Measurements from ENCODE around the gene C5AR2.

C5AR2 gene

GRCh38 chr19:47373246-47374240 is 41.6 kb downstream of the C5AR2 start:
- no peaks in the 10 kb centered on the region for H3K4me1 ChIP-seq (ENCODE audit: control insufficient read depth, insufficient read depth, low read length)

GRCh38 chr19:47374876-47375693 is 43.1 kb downstream of the C5AR2 start:
- Histone ChIP-seq H3K9ac (ENCODE audit: low read length) (no peak overlapping the region), H3K4me1 (ENCODE audit: control insufficient read depth, insufficient read depth, low read length) (no peaks in the 10 kb centered on the region), H3K36me3 (ENCODE audit: control insufficient read depth, insufficient read depth, low read length) (peaks cover 30% of the 10 kb centered on the region), H3K4me3 (ENCODE audit: low read length) (no peak overlapping the region), H3K9me3 (ENCODE audit: control insufficient read depth, low read length) (no peaks in the 10 kb centered on the region), H3K27me3 (ENCODE audit: control insufficient read depth, insufficient read depth, low read length) (no peaks in the 10 kb centered on the region)

More at GRCh38 chr19:47373246-47374240, 41.6 kb downstream of the C5AR2 start:
- H3K36me3 ChIP-seq (ENCODE audit: control insufficient read depth, insufficient read depth, low read length) = peaks cover 30% of the 10 kb centered on the region
- no peak overlapping the region for H3K4me3 ChIP-seq (ENCODE audit: low read length)
- no peaks in the 10 kb centered on the region for H3K9me3 ChIP-seq (ENCODE audit: control insufficient read depth, low read length)
- H3K9ac ChIP-seq (ENCODE audit: low read length) = no peak overlapping the region
- no peaks in the 10 kb centered on the region for H3K27me3 ChIP-seq (ENCODE audit: control insufficient read depth, insufficient read depth, low read length)

DNA sequence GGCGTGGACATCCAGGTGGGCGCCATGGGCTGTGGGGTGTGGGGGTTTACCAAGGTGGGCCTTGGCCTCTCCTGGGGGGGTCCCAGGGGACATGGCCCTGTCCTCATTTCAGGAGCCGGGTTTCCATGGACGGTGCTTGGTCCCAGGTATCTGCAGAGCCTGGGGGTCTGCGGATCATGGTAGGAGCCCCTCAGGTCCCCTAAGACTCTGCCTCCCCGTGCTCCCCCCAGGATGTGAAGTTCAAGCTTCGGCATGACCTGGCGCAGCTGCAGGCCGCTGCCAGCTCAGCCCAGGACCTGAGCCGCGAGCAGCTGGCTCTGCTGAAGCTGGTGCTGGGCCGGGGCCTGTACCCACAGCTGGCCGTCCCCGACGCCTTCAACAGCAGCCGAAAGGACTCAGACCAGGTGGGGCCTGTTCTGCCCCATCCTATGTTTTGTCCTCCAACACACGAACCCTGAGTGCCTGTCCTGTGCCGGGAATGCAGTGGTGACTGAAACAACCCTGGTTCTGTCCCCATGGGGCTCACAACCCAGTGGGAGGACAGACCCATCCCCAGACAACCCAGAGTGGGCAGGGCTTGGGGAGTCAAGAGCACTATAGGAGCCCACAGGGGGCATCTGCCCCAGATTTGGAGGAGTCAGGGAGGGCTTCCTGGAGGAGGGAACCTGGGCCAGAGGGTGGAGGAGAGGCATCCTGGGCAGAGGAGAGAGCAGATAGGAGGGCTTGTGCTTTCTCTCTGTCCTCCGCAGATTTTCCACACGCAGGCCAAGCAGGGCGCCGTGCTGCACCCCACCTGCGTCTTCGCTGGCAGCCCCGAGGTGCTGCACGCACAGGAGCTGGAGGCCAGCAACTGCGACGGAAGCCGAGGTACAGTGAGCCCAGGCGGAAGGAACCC is 44.0 kb downstream of the C5AR2 start:
- no peak overlapping the region for H3K4me3 ChIP-seq (ENCODE audit: low read length)
- no peaks in the 10 kb centered on the region for H3K27me3 ChIP-seq (ENCODE audit: control insufficient read depth, insufficient read depth, low read length)
- H3K9ac ChIP-seq (ENCODE audit: low read length) = no peak overlapping the region
- no peaks in the 10 kb centered on the region for H3K9me3 ChIP-seq (ENCODE audit: control insufficient read depth, low read length)
- no peaks in the 10 kb centered on the region for H3K4me1 ChIP-seq (ENCODE audit: control insufficient read depth, insufficient read depth, low read length)
- H3K36me3 ChIP-seq (ENCODE audit: control insufficient read depth, insufficient read depth, low read length) = peaks cover 30% of the 10 kb centered on the region

- no peak overlapping the region for H3K9ac ChIP-seq (ENCODE audit: low read length)
- peaks cover 36% of the 10 kb centered on the region for H3K36me3 ChIP-seq (ENCODE audit: control insufficient read depth, insufficient read depth, low read length)
- no peaks in the 10 kb centered on the region for H3K9me3 ChIP-seq (ENCODE audit: control insufficient read depth, low read length)
- H3K4me3 ChIP-seq (ENCODE audit: low read length) = no peak overlapping the region
- no peaks in the 10 kb centered on the region for H3K27me3 ChIP-seq (ENCODE audit: control insufficient read depth, insufficient read depth, low read length)
- H3K4me1 ChIP-seq (ENCODE audit: control insufficient read depth, insufficient read depth, low read length) = no peaks in the 10 kb centered on the region
Measured at GRCh38 chr19:47376589-47377144, 44.7 kb downstream of the C5AR2 start.

DNA sequence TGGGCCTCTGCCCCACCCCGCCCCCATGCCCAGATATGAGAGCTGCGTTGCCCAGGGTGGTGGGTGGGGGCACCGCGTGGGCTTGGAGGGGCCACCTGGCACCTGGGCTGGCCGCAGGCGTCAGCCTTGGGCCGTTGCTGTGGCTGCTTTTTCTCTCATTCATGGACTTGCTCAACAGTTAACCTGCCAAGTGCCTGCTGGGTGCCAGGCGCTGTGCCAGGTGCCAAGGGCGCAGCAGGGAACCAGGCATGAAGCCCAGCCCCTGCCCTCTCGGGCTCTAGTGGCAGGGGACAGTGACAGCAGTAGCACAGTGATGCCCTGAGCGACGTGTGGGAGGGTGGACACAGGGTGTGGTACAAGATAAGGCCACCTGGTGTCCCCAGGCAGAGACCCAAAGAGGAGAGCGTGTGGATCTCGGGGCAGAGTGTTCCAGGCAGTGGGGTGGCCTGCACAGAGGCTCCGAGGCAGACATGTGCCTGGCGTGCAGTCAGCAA is 45.3 kb downstream of the C5AR2 start:
- Histone ChIP-seq H3K27me3 (ENCODE audit: control insufficient read depth, insufficient read depth, low read length) (no peaks in the 10 kb centered on the region), H3K9ac (ENCODE audit: low read length) (no peak overlapping the region), H3K4me1 (ENCODE audit: control insufficient read depth, insufficient read depth, low read length) (no peaks in the 10 kb centered on the region), H3K36me3 (ENCODE audit: control insufficient read depth, insufficient read depth, low read length) (peaks cover 41% of the 10 kb centered on the region), H3K4me3 (ENCODE audit: low read length) (no peak overlapping the region), H3K9me3 (ENCODE audit: control insufficient read depth, low read length) (no peaks in the 10 kb centered on the region)

DNA sequence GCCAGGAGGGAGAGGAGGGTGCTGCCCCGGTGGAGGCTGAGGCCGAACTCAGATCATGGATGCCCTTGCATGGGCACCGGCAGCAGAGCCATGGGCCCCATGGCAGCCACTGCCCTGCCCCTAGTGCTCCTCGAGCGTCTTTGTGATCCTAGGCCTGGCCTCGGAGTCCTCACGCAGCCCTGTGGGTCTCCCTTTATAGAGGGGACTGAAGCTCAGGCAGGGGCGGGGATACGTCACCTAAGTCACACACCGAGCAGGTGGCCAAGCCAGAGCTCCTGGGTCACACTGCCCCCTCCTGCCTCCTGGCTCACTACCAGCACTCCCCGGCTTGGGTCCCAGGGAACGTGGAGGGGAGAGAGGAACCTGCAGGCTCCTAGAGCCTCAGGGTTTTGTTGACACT is 45.8 kb downstream of the C5AR2 start:
- H3K9me3 ChIP-seq (ENCODE audit: control insufficient read depth, low read length) = no peaks in the 10 kb centered on the region
- H3K36me3 ChIP-seq (ENCODE audit: control insufficient read depth, insufficient read depth, low read length) = peaks cover 41% of the 10 kb centered on the region
- H3K4me3 ChIP-seq (ENCODE audit: low read length) = no peak overlapping the region
- no peaks in the 10 kb centered on the region for H3K27me3 ChIP-seq (ENCODE audit: control insufficient read depth, insufficient read depth, low read length)
- H3K4me1 ChIP-seq (ENCODE audit: control insufficient read depth, insufficient read depth, low read length) = no peaks in the 10 kb centered on the region
- H3K9ac ChIP-seq (ENCODE audit: low read length) = no peak overlapping the region

- Histone ChIP-seq H3K36me3 (ENCODE audit: control insufficient read depth, insufficient read depth, low read length) (peaks cover 37% of the 10 kb centered on the region), H3K4me3 (ENCODE audit: low read length) (no peak overlapping the region), H3K9ac (ENCODE audit: low read length) (no peak overlapping the region), H3K4me1 (ENCODE audit: control insufficient read depth, insufficient read depth, low read length) (no peaks in the 10 kb centered on the region), H3K9me3 (ENCODE audit: control insufficient read depth, low read length) (no peaks in the 10 kb centered on the region), H3K27me3 (ENCODE audit: control insufficient read depth, insufficient read depth, low read length) (no peaks in the 10 kb centered on the region)
Measured at GRCh38 chr19:47378246-47378645, 46.3 kb downstream of the C5AR2 start.

- Histone ChIP-seq H3K9ac (ENCODE audit: low read length) (no peak overlapping the region), H3K4me1 (ENCODE audit: control insufficient read depth, insufficient read depth, low read length) (no peaks in the 10 kb centered on the region), H3K27me3 (ENCODE audit: control insufficient read depth, insufficient read depth, low read length) (no peaks in the 10 kb centered on the region), H3K36me3 (ENCODE audit: control insufficient read depth, insufficient read depth, low read length) (peaks cover 29% of the 10 kb centered on the region), H3K9me3 (ENCODE audit: control insufficient read depth, low read length) (no peaks in the 10 kb centered on the region), H3K4me3 (ENCODE audit: low read length) (no peak overlapping the region)
Measured at GRCh38 chr19:47379381-47379938, 47.5 kb downstream of the C5AR2 start.

GRCh38 chr19:47380559-47380958 is 48.6 kb downstream of the C5AR2 start:
- Histone ChIP-seq H3K36me3 (ENCODE audit: control insufficient read depth, insufficient read depth, low read length) (peaks cover 21% of the 10 kb centered on the region), H3K27me3 (ENCODE audit: control insufficient read depth, insufficient read depth, low read length) (no peaks in the 10 kb centered on the region), H3K4me3 (ENCODE audit: low read length) (no peak overlapping the region), H3K9ac (ENCODE audit: low read length) (no peak overlapping the region), H3K4me1 (ENCODE audit: control insufficient read depth, insufficient read depth, low read length) (no peaks in the 10 kb centered on the region), H3K9me3 (ENCODE audit: control insufficient read depth, low read length) (no peaks in the 10 kb centered on the region)

- H3K27me3 ChIP-seq (ENCODE audit: control insufficient read depth, insufficient read depth, low read length) = no peaks in the 10 kb centered on the region
- no peak overlapping the region for H3K4me3 ChIP-seq (ENCODE audit: low read length)
- peaks cover 15% of the 10 kb centered on the region for H3K36me3 ChIP-seq (ENCODE audit: control insufficient read depth, insufficient read depth, low read length)
- no peaks in the 10 kb centered on the region for H3K9me3 ChIP-seq (ENCODE audit: control insufficient read depth, low read length)
- H3K9ac ChIP-seq (ENCODE audit: low read length) = no peak overlapping the region
- no peaks in the 10 kb centered on the region for H3K4me1 ChIP-seq (ENCODE audit: control insufficient read depth, insufficient read depth, low read length)
Measured at GRCh38 chr19:47381121-47381520, 49.1 kb downstream of the C5AR2 start.
